Tibial artery (tissue), 4 donors: ENCODE data around the gene SYF2.
A peak's percentile ranks its signal among the peaks of the same experiment; 100 is the strongest.
"Not testable (repeated sequence)": the region's sequence is repeated elsewhere in the genome, so short reads cannot be mapped to it uniquely, and the experiment has no call there.

Experiments used
- DNase-seq, 2 donors: peaks; one replicate each; pipeline ENCODE4 v3.0.0-alpha.2; 2019
- H3K27ac ChIP-seq, 2 donors: fragments of 200-600 bp; sonication (generic) in 1 of 2; 1 replicate in 1 of 2; 2 replicates in 1 of 2; pipeline ENCODE4 v1.5.1; 2018 to 2019; ENCODE audit warnings: mild to moderate bottlenecking in 1 of 2
- H3K27me3 ChIP-seq, 2 donors: fragments of 200-600 bp; sonication (generic) in 1 of 2; one replicate each; pipeline versions ENCODE4 v1.5.1 to v1.6.0; 2016 to 2019
- H3K36me3 ChIP-seq, 3 donors: fragments of 200-600 bp; sonication (generic) in 2 of 3; one replicate each; pipeline ENCODE4 v1.5.1; 2016 to 2019; ENCODE audit warnings: mild to moderate bottlenecking in 2 of 3
- H3K4me1 ChIP-seq, 4 donors: fragments of 200-600 bp; sonication (generic) in 2 of 4; 1 replicate in 3 of 4; 2 replicates in 1 of 4; pipeline ENCODE4 v1.5.1; 2016 to 2019
- H3K4me3 ChIP-seq, 2 donors: fragments of 200-600 bp; sonication (generic) in 1 of 2; 1 replicate in 1 of 2; 2 replicates in 1 of 2; pipeline ENCODE4 v1.5.1; 2018 to 2019; ENCODE audit warnings: mild to moderate bottlenecking in 2 of 2
- H3K9me3 ChIP-seq, 3 donors: fragments of 200-600 bp; sonication (generic) in 1 of 3; one replicate each; pipeline ENCODE4 v1.5.1; 2016 to 2019
- CTCF ChIP-seq, 2 experiments: fragments of 200-600 bp in 1 of 2; fragments of 450-650 bp in 1 of 2; IDR thresholded peaks; one replicate each; pipeline ENCODE4 v1.5.1; 2017 to 2019; ENCODE audit warnings: antibody characterized with exemption in 2 of 2, mild to moderate bottlenecking in 1 of 2, moderate library complexity in 1 of 2
- intact Hi-C: fragments of 100-400 bp; cut with DNase I; formaldehyde crosslinking; loops from one replicate; pipeline ENCODE4 v1.15.0; 2023; ENCODE audit warnings: low total_unique reads

SYF2 gene

GRCh38 chr1:25266554-25267287 is 34.4 kb upstream of the SYF2 start:
- H3K9me3 ChIP-seq, H3K27me3 ChIP-seq, DNase-seq, H3K36me3 ChIP-seq, H3K4me1 ChIP-seq, intact Hi-C loops: not testable (repeated sequence)
- H3K4me3 ChIP-seq, result peak overlapping the region; percentile 57 to 66
- peak in 1 of 2 experiments; percentile 18 for TF ChIP-seq CTCF (IDR thresholded peaks at IDR 0.05)
- peak overlapping the region; percentile 73 to 88 for H3K27ac ChIP-seq

- peaks cover 0 to 35% (median 7%) of the 10 kb centered on the region in 4 donors for H3K4me1 ChIP-seq
- H3K27ac ChIP-seq, H3K4me3 ChIP-seq, intact Hi-C loops, DNase-seq, H3K36me3 ChIP-seq, H3K27me3 ChIP-seq, H3K9me3 ChIP-seq: not testable (repeated sequence)
Measured at GRCh38 chr1:25260336-25260735, 28.0 kb upstream of the SYF2 start.

- H3K9me3 ChIP-seq, H3K27ac ChIP-seq, H3K27me3 ChIP-seq, intact Hi-C loops, H3K4me3 ChIP-seq, H3K36me3 ChIP-seq, DNase-seq: not testable (repeated sequence)
- peaks cover 0 to 35% (median 7%) of the 10 kb centered on the region in 4 donors for H3K4me1 ChIP-seq
Measured at GRCh38 chr1:25259813-25260212, 27.5 kb upstream of the SYF2 start.

- Histone ChIP-seq H3K9me3 (no peaks in the 10 kb centered on the region), H3K27me3 (no peaks in the 10 kb centered on the region), H3K27ac (peak overlapping the region in 1 of 2 donors; percentile 55), H3K36me3 (no peaks in the 10 kb centered on the region), H3K4me3 (no peak overlapping the region), H3K4me1 (peaks cover 0 to 35% (median 7%) of the 10 kb centered on the region in 4 donors)
- intact Hi-C loops, result no loop called here
- no peak for TF ChIP-seq CTCF (IDR thresholded peaks at IDR 0.05)
- DNase-seq, result no peak
Measured at GRCh38 chr1:25257196-25257595, 24.9 kb upstream of the SYF2 start.

GRCh38 chr1:25256578-25256965 is 24.3 kb upstream of the SYF2 start:
- Histone ChIP-seq H3K27me3 (no peaks in the 10 kb centered on the region), H3K4me3 (no peak overlapping the region), H3K4me1 (peaks cover 0 to 35% (median 7%) of the 10 kb centered on the region in 4 donors), H3K36me3 (no peaks in the 10 kb centered on the region), H3K9me3 (no peaks in the 10 kb centered on the region), H3K27ac (peak overlapping the region in 1 of 2 donors; percentile 55)
- DNase-seq, result no peak
- intact Hi-C loops, result no loop called here
- no peak for TF ChIP-seq CTCF (IDR thresholded peaks at IDR 0.05)

- Histone ChIP-seq H3K27ac (no peak overlapping the region), H3K4me1 (peaks cover 0 to 31% (median 7%) of the 10 kb centered on the region in 4 donors), H3K36me3 (no peaks in the 10 kb centered on the region), H3K27me3 (no peaks in the 10 kb centered on the region), H3K9me3 (no peaks in the 10 kb centered on the region), H3K4me3 (no peak overlapping the region)
- intact Hi-C loops, result no loop called here
- DNase-seq, result no peak
- no peak for TF ChIP-seq CTCF (IDR thresholded peaks at IDR 0.05)
Measured at GRCh38 chr1:25255706-25256577, 23.6 kb upstream of the SYF2 start.
